Erythroblast (primary cell): ENCODE data around the gene SF3A1.

ENCODE experiments used
- GATA1 ChIP-seq: IDR thresholded peaks from 2 replicates; pipeline ENCODE4 v1.6.1; 2011; ENCODE audit warnings: low read depth, mild to moderate bottlenecking, control low read depth, low read length, moderate library complexity
- POLR2A ChIP-seq: IDR thresholded peaks from 2 replicates; pipeline ENCODE4 v1.6.1; 2011; ENCODE audit warnings: mild to moderate bottlenecking, low read length

GRCh38 chr22:30307041-30307574 is 49.6 kb downstream of the SF3A1 start:
- no peak for TF ChIP-seq POLR2A
- no peak for TF ChIP-seq GATA1
